Left renal cortex interstitium (tissue), 4 donors: ENCODE results near the gene DUSP1. TPM values are rescaled to one million over a fixed set of nuclear protein-coding genes. Genes with fewer than 3 reads are reported as not detected.
"Not testable (repeated sequence)": the region's sequence is repeated elsewhere in the genome, so short reads cannot be mapped to it uniquely, and the experiment has no call there.

Source experiments
- DNase-seq, 4 donors: peaks; one replicate each; pipeline ENCODE4 v3.0.0-alpha.2; 2013; ENCODE audit warnings: low read depth in 4 of 4, low spot score in 2 of 4, missing footprints in 1 of 4
- polyA plus RNA-seq, 4 donors: library from polyadenylated mRNA; unstranded; fragments of 120-200 nt; gene quantifications; one replicate each; pipeline ENCODE4 v1.2.1, GENCODE V29; 2013; ENCODE audit not compliant: insufficient read length in 4 of 4

DUSP1 gene
- polyA plus RNA-seq: 100 to 1,000 TPM in 1 of 4 donors, 10 to 100 TPM in 3; 32.7 to 148 (median 43.7) TPM

- DNase-seq: peak; percentile 75 to 93 (median 92)
Measured at GRCh38 chr5:172770675-172771438, at the start of gene DUSP1. Gene DUSP1 (minus strand): TSS chr5:172771195. CDS start chr5:172770952, 243 bp downstream.

GRCh38 chr5:172820046-172820767, 49.2 kb upstream of the DUSP1 start:
- DNase-seq: no peak

- DNase-seq: no peak
Measured at GRCh38 chr5:172819569-172819968, 48.6 kb upstream of the DUSP1 start.

GRCh38 chr5:172818081-172818480, 47.1 kb upstream of the DUSP1 start:
- no peak for DNase-seq

GRCh38 chr5:172817664-172818063, 46.7 kb upstream of the DUSP1 start:
- no peak for DNase-seq

- no peak for DNase-seq
Measured at GRCh38 chr5:172816925-172817562, 46.0 kb upstream of the DUSP1 start.

GRCh38 chr5:172815631-172816030, 44.6 kb upstream of the DUSP1 start:
- DNase-seq: no peak

GRCh38 chr5:172810996-172811395, 40.0 kb upstream of the DUSP1 start:
- not testable (repeated sequence) for DNase-seq

GRCh38 chr5:172809774-172810173, 38.8 kb upstream of the DUSP1 start:
- DNase-seq: no peak

- no peak for DNase-seq
Measured at GRCh38 chr5:172807766-172808311, 36.8 kb upstream of the DUSP1 start.

- DNase-seq: peak in 2 of 4 donors; percentile 37 to 44
Measured at GRCh38 chr5:172806897-172807672, 36.1 kb upstream of the DUSP1 start.

- DNase-seq: no peak
Measured at GRCh38 chr5:172805736-172806255, 34.8 kb upstream of the DUSP1 start.

- DNase-seq: no peak
Measured at GRCh38 chr5:172805018-172805683, 34.2 kb upstream of the DUSP1 start.

- no peak for DNase-seq
Measured at GRCh38 chr5:172802567-172803176, 31.7 kb upstream of the DUSP1 start.

- DNase-seq: no peak
Measured at GRCh38 chr5:172802112-172802511, 31.1 kb upstream of the DUSP1 start.

GRCh38 chr5:172801179-172801671, 30.2 kb upstream of the DUSP1 start:
- DNase-seq: no peak

- DNase-seq: no peak
Measured at GRCh38 chr5:172800088-172800551, 29.1 kb upstream of the DUSP1 start.

GRCh38 chr5:172799416-172799815, 28.4 kb upstream of the DUSP1 start:
- DNase-seq: no peak
